Activated naive CD4-positive, alpha-beta T cell treated with anti-CD3 and anti-CD28 coated beads for 36 hours (primary cell): ENCODE results near the gene ANGPT4. TPM values are rescaled to one million over a fixed set of nuclear protein-coding genes. Genes with fewer than 3 reads are reported as not detected.

Experiments
- CTCF ChIA-PET: fragments of 350-600 bp; sonication (Branson Sonifier 250); formaldehyde crosslinking; loops from one replicate; lab custom pipeline; 2021; ENCODE audit warnings: antibody characterized with exemption; lab: Charles Lee
- DNase-seq: peaks from one replicate; pipeline ENCODE4 v3.0.0-alpha.2; 2020
- H3K27ac Mint-ChIP-seq: one replicate; pipeline ENCODE4 v1.8.0; 2021; ENCODE audit warnings: mild to moderate bottlenecking, mixed read lengths
- H3K27me3 Mint-ChIP-seq: one replicate; pipeline ENCODE4 v1.8.0; 2021; ENCODE audit warnings: low read depth, mixed read lengths
- H3K36me3 Mint-ChIP-seq: one replicate; pipeline ENCODE4 v1.8.0; 2021; ENCODE audit warnings: low read depth, mixed read lengths
- H3K4me1 Mint-ChIP-seq: one replicate; pipeline ENCODE4 v1.8.0; 2021; ENCODE audit warnings: low read depth, mixed read lengths
- H3K4me3 Mint-ChIP-seq: one replicate; pipeline ENCODE4 v1.8.0; 2021; ENCODE audit warnings: mild to moderate bottlenecking, moderate library complexity, mixed read lengths
- H3K9me3 Mint-ChIP-seq: one replicate; pipeline ENCODE4 v1.8.0; 2021; ENCODE audit warnings: mixed read lengths
- intact Hi-C: fragments of 100-400 bp; cut with micrococcal nuclease; formaldehyde crosslinking; loops from one replicate; pipeline ENCODE4 v1.15.1; 2023
- total RNA-seq, 2 experiments: library from RNA; stranded (reverse); gene quantifications; one replicate each; pipeline ENCODE4 v1.2.3, GENCODE V29; 2021

The ANGPT4 gene
- not detected for total RNA-seq

DNA sequence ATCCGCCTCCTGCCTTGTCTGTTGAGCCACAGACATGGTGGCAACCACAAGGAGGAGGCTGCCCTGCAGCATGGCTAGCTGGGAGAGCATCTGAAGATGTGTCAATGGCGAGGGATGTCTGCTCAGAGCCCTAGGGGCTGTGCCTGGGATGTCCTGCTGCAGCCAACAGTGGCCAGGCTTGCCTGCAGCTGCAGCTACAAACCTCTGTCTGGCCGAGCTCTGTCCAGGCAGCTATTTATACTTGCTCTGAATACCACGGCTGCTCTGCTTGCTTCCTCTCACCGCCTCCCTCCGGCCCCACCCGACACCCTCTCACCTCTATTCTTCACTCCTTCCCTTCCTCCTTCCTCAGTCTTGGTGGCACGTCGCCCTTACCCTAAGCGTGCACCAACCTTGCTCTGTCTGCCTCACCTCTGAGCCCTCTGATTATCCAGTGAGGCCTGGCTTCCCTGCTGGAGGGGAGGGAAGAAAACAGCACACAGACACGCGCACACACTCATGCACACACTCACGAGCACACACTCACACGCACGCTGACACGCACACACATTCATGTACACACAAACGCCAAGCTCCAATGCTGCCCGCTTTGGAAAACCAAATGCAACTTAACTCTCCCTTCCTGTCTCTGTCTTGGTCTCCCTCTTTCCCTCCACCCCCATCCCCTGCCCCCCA lies at the start of gene ANGPT4:
ANGPT4 (minus strand) TSS at position 210 of the 675 bp plus-strand sequence; CDS start at position 90, 120 bp downstream.
- Mint-ChIP-seq H3K27ac (no peak within 1 kb of the TSS), H3K9me3 (no peaks in the 10 kb centered on the region), H3K36me3 (no peaks in the 10 kb centered on the region), H3K4me3 (no peak within 1 kb of the TSS), H3K4me1 (no peaks in the 10 kb centered on the region), H3K27me3 (no peaks in the 10 kb centered on the region)
- intact Hi-C loops: no loop called here
- no peak for DNase-seq
- CTCF ChIA-PET: no interaction called here

- Mint-ChIP-seq H3K4me3 (no peak overlapping the region), H3K27me3 (peaks cover 3% of the 10 kb centered on the region), H3K4me1 (no peaks in the 10 kb centered on the region), H3K27ac (no peak overlapping the region), H3K36me3 (no peaks in the 10 kb centered on the region), H3K9me3 (no peaks in the 10 kb centered on the region)
- no peak for DNase-seq
- CTCF ChIA-PET: interaction anchor here (1.0 kb wide), 1 partner anchor 54 kb away, joined by 4 read pairs; no protein-coding TSS in a partner anchor
- intact Hi-C loops: no loop called here
These were observed 47.7 kb upstream of the ANGPT4 start for GRCh38 chr20:963795-964194.

DNA sequence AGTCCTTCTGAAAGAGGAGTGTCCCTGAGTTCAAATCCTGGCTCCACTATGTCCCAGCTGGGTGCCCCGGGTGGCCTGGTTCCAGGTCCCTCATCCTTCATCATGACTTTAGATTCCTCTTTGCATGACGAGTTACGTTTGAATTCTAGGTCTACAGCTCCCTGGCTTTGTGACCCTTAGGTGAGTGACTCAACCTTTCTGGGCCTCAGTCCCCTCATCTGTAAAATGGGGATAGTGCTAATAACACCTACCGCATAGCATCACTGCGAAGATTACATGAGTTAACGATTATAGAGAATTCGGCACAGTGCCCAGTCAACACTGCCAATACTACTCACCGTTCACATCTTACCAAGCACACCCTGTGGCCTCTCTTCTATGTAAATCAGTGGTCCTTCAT lies 46.5 kb upstream of the ANGPT4 start:
- Mint-ChIP-seq H3K36me3 (no peaks in the 10 kb centered on the region), H3K4me1 (no peaks in the 10 kb centered on the region), H3K27ac (no peak overlapping the region), H3K4me3 (no peak overlapping the region), H3K27me3 (no peaks in the 10 kb centered on the region), H3K9me3 (no peaks in the 10 kb centered on the region)
- intact Hi-C loops: no loop called here
- CTCF ChIA-PET: no interaction called here
- DNase-seq: no peak

DNA sequence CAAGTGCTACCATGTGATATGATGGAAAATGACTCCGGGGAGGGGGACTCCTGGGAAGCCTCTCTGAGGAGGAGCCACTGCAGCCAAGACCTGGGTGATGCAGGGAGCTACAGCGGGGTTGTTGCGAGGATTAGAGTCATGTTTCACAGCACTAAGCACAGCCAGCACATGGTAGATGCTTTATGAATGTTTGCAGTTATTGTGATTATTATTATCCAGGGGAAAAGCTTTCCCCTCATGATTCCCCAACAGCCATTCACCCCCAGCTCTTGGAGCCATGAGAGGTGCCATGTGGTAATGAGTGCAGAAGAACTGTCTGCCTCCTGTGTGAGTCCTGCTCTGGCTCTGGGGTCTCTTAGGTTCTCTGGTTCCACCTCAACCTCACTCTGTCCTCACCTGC lies 46.1 kb upstream of the ANGPT4 start:
- H3K27me3 Mint-ChIP-seq: no peaks in the 10 kb centered on the region

GRCh38 chr20:961768-962167 lies 45.6 kb upstream of the ANGPT4 start:
- Mint-ChIP-seq H3K27me3 (no peaks in the 10 kb centered on the region), H3K27ac (no peak overlapping the region), H3K4me1 (no peaks in the 10 kb centered on the region), H3K36me3 (no peaks in the 10 kb centered on the region), H3K4me3 (no peak overlapping the region), H3K9me3 (no peaks in the 10 kb centered on the region)
- CTCF ChIA-PET: interaction anchor here (0.7 to 1.4 kb wide), 2 partner anchors 9 to 145 kb away, joined by 4 to 6 read pairs; no protein-coding TSS in a partner anchor
- intact Hi-C loops: no loop called here
- no peak for DNase-seq

More for the DNA sequence above, 46.1 kb upstream of the ANGPT4 start:
- Mint-ChIP-seq H3K4me1 (no peaks in the 10 kb centered on the region), H3K9me3 (no peaks in the 10 kb centered on the region), H3K4me3 (no peak overlapping the region), H3K36me3 (no peaks in the 10 kb centered on the region), H3K27ac (no peak overlapping the region)
- CTCF ChIA-PET: no interaction called here
- DNase-seq: no peak
- intact Hi-C loops: no loop called here

- intact Hi-C loops: loop anchor here (5.0 to 10.0 kb wide), 2 partner anchors 75 to 147 kb away; no protein-coding TSS in a partner anchor
- CTCF ChIA-PET: interaction anchor here (6.2 kb wide), 1 partner anchor 143 kb away, joined by 179 read pairs; no protein-coding TSS in a partner anchor
- no peak for DNase-seq
- no peaks in the 10 kb centered on the region for H3K36me3 Mint-ChIP-seq
- peaks cover 8% of the 10 kb centered on the region for H3K27me3 Mint-ChIP-seq
- H3K4me1 Mint-ChIP-seq: peaks cover 2% of the 10 kb centered on the region
- H3K4me3 Mint-ChIP-seq: no peak overlapping the region
- H3K27ac Mint-ChIP-seq: no peak overlapping the region
- no peaks in the 10 kb centered on the region for H3K9me3 Mint-ChIP-seq
These were observed 44.0 kb upstream of the ANGPT4 start for GRCh38 chr20:959996-960615.

GRCh38 chr20:958936-959815 lies 43.0 kb upstream of the ANGPT4 start:
- intact Hi-C loops: loop anchor here (5.0 to 10.0 kb wide), 2 partner anchors 74 to 148 kb away; no protein-coding TSS in a partner anchor
- H3K4me3 Mint-ChIP-seq: no peak overlapping the region
- CTCF ChIA-PET: interaction anchor here (0.6 to 6.2 kb wide), 4 partner anchors 12 to 154 kb away, joined by 3 to 179 read pairs (median 4); no protein-coding TSS in a partner anchor
- H3K4me1 Mint-ChIP-seq: peaks cover 2% of the 10 kb centered on the region
- peaks cover 15% of the 10 kb centered on the region for H3K27me3 Mint-ChIP-seq
- no peak for DNase-seq
- no peak overlapping the region for H3K27ac Mint-ChIP-seq
- no peaks in the 10 kb centered on the region for H3K36me3 Mint-ChIP-seq
- no peaks in the 10 kb centered on the region for H3K9me3 Mint-ChIP-seq

DNA sequence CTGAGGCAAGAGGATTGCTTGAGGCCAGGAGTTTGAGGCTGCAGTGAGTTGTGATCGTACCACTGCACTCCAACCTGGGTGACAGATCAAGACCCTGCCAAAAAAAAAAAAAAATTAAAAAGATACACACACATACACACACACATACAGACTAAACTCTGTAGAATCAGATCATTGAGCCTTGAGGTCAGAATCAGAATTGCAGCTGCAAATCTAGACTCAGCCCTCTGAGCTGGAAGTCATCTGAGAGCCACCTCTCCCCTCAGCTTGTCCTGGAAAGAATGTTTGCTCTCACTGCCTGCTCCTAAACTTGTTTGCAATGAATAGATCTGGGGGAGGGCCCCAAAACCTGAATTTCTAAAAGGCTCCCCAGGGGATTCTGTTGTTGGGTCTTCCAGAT lies 41.4 kb upstream of the ANGPT4 start:
- no peaks in the 10 kb centered on the region for H3K9me3 Mint-ChIP-seq
- no peaks in the 10 kb centered on the region for H3K36me3 Mint-ChIP-seq
- CTCF ChIA-PET: interaction anchor here (0.6 to 6.2 kb wide), 11 partner anchors 11 to 346 kb away, joined by 3 to 179 read pairs (median 5); partner anchors contain the start of gene FAM110A
- intact Hi-C loops: loop anchor here (5.0 to 10.0 kb wide), 2 partner anchors 73 to 150 kb away; no protein-coding TSS in a partner anchor
- no peak for DNase-seq
- peaks cover 2% of the 10 kb centered on the region for H3K4me1 Mint-ChIP-seq
- H3K27me3 Mint-ChIP-seq: peaks cover 20% of the 10 kb centered on the region
- no peak overlapping the region for H3K4me3 Mint-ChIP-seq
- no peak overlapping the region for H3K27ac Mint-ChIP-seq

GRCh38 chr20:956330-956951 lies 40.3 kb upstream of the ANGPT4 start:
- Mint-ChIP-seq H3K9me3 (no peaks in the 10 kb centered on the region), H3K4me1 (peaks cover 2% of the 10 kb centered on the region), H3K27me3 (peaks cover 23% of the 10 kb centered on the region), H3K36me3 (no peaks in the 10 kb centered on the region), H3K27ac (no peak overlapping the region), H3K4me3 (no peak overlapping the region)
- intact Hi-C loops: loop anchor here (1.0 to 10.0 kb wide), 3 partner anchors 72 to 151 kb away; no protein-coding TSS in a partner anchor
- CTCF ChIA-PET: interaction anchor here (0.6 to 6.2 kb wide), 41 partner anchors 9 to 352 kb away, joined by 3 to 179 read pairs (median 3); partner anchors contain the start of gene FAM110A
- DNase-seq: peak; percentile 82

- peaks cover 23% of the 10 kb centered on the region for H3K27me3 Mint-ChIP-seq
- no peak overlapping the region for H3K4me3 Mint-ChIP-seq
- intact Hi-C loops: loop anchor here (1.0 to 10.0 kb wide), 3 partner anchors 71 to 152 kb away; no protein-coding TSS in a partner anchor
- H3K36me3 Mint-ChIP-seq: no peaks in the 10 kb centered on the region
- CTCF ChIA-PET: interaction anchor here (0.6 to 6.2 kb wide), 32 partner anchors 8 to 352 kb away, joined by 3 to 179 read pairs (median 4); partner anchors contain the start of gene FAM110A
- no peak overlapping the region for H3K27ac Mint-ChIP-seq
- H3K4me1 Mint-ChIP-seq: peaks cover 2% of the 10 kb centered on the region
- no peak for DNase-seq
- no peaks in the 10 kb centered on the region for H3K9me3 Mint-ChIP-seq
These were observed 39.5 kb upstream of the ANGPT4 start for GRCh38 chr20:955656-956055.

DNA sequence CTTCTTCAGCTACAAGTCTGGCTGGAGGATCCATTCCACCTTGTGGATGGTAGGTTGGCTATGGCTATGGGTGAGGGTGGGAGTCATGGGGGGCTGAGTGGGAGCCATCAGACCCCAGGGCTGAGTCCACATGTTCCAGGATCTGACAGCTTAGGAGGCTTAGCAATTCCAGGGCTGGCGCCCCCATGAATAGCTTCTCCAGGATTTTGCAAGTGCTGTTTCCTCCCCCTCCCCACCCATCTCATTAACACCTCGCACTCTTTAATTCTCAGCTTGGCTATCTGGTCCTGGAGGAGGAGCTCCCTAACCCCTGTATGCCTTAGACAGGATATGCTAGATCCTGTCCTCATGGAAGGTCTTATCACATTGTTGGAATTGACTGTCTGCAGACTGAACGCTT lies 39.0 kb upstream of the ANGPT4 start:
- H3K9me3 Mint-ChIP-seq: no peaks in the 10 kb centered on the region
- intact Hi-C loops: loop anchor here (5.0 to 10.0 kb wide), 2 partner anchors 70 to 152 kb away; no protein-coding TSS in a partner anchor
- CTCF ChIA-PET: interaction anchor here (0.7 to 6.2 kb wide), 18 partner anchors 9 to 309 kb away, joined by 3 to 179 read pairs (median 4); partner anchors contain the start of gene FAM110A
- no peak for DNase-seq
- H3K4me3 Mint-ChIP-seq: no peak overlapping the region
- peaks cover 2% of the 10 kb centered on the region for H3K4me1 Mint-ChIP-seq
- no peaks in the 10 kb centered on the region for H3K36me3 Mint-ChIP-seq
- peaks cover 23% of the 10 kb centered on the region for H3K27me3 Mint-ChIP-seq
- no peak overlapping the region for H3K27ac Mint-ChIP-seq
